Esophagus muscularis mucosa (tissue), 3 donors: Measurements from ENCODE around the gene ANXA10.

ENCODE experiments used
- POLR2A ChIP-seq: fragments of 450-650 bp; IDR thresholded peaks from one replicate; pipeline ENCODE4 v1.6.1; 2017; ENCODE audit warnings: antibody characterized with exemption, moderate library complexity, mild to moderate bottlenecking, low read depth
- POLR2AphosphoS5 ChIP-seq, 2 donors: sonication (generic); formaldehyde crosslinking; IDR thresholded peaks; one replicate each; pipeline ENCODE4 v1.6.1; 2017; ENCODE audit warnings: antibody characterized with exemption in 2 of 2
- TF ChIP-seq, protein P1 (sequence below), 3 experiments: fragments of 200-600 bp in 2 of 3; fragments of 450-650 bp in 1 of 3; sonication (generic) in 2 of 3; IDR thresholded peaks; one replicate each; pipeline ENCODE4 v1.5.1; 2017 to 2019; ENCODE audit warnings: antibody characterized with exemption in 3 of 3, mild to moderate bottlenecking in 2 of 3, moderate library complexity in 1 of 3

- TF ChIP-seq, protein P1, sequence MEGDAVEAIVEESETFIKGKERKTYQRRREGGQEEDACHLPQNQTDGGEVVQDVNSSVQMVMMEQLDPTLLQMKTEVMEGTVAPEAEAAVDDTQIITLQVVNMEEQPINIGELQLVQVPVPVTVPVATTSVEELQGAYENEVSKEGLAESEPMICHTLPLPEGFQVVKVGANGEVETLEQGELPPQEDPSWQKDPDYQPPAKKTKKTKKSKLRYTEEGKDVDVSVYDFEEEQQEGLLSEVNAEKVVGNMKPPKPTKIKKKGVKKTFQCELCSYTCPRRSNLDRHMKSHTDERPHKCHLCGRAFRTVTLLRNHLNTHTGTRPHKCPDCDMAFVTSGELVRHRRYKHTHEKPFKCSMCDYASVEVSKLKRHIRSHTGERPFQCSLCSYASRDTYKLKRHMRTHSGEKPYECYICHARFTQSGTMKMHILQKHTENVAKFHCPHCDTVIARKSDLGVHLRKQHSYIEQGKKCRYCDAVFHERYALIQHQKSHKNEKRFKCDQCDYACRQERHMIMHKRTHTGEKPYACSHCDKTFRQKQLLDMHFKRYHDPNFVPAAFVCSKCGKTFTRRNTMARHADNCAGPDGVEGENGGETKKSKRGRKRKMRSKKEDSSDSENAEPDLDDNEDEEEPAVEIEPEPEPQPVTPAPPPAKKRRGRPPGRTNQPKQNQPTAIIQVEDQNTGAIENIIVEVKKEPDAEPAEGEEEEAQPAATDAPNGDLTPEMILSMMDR (IDR thresholded peaks at IDR 0.05) = no peak
- no peak for TF ChIP-seq POLR2A
- TF ChIP-seq POLR2AphosphoS5 (IDR thresholded peaks at IDR 0.05) = no peak
These were observed 21.0 kb upstream of the ANXA10 start for GRCh38 chr4:168071304-168071703.
